GM19351 (cell line): ENCODE data around the gene PRKCA.
"Not testable (repeated sequence)": the region's sequence is repeated elsewhere in the genome, so short reads cannot be mapped to it uniquely, and the experiment has no call there.

ENCODE experiments used
- ATAC-seq: cut with Tn5 transposase; IDR thresholded peaks from one replicate; pipeline ENCODE4 v1.9.1; 2021; ENCODE audit warnings: mild to moderate bottlenecking, moderate library complexity; ENCODE audit not compliant: unreplicated experiment

Gene PRKCA

DNA sequence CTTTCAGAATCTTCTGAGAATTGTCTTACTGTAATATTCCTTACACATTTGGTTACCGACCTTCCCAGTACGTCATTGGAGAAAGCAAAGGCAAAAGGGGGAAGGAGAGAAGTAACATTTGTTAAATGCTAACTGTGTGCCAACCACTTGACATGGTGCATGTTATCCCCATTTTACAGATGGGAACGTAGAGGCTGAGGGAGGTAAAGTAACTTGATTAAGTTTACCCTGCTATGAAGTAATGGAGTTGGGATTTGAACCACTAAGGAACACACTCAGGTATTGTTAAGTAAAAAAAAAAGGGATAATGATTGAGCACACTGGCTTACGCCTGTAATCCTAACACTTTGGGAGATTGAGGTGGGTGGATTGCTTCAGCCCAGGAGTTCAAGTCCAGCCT lies 156.4 kb downstream of the PRKCA start:
- ATAC-seq, result no peak

DNA sequence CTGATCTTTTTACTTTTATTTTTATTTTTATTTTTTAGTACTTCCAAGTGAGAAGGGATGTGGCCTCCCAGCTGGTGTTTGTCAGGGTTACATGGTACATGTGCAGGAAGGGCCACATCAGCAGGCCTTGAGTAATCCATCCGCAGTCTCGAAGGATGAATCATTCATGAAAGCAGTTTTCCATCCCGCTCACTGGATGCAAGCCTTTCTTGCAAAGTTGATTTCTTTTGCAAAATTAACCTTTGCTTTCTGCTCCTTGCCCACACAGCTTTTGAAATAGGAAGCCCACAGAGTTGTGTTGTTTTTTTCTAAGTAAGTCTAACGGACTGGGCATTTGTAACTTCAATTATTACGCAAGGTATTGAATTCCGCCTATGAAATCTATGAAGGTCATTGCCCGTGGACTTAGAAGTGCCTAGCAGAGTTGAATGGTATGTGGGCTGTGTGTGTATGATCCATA lies 157.4 kb downstream of the PRKCA start:
- no peak for ATAC-seq

DNA sequence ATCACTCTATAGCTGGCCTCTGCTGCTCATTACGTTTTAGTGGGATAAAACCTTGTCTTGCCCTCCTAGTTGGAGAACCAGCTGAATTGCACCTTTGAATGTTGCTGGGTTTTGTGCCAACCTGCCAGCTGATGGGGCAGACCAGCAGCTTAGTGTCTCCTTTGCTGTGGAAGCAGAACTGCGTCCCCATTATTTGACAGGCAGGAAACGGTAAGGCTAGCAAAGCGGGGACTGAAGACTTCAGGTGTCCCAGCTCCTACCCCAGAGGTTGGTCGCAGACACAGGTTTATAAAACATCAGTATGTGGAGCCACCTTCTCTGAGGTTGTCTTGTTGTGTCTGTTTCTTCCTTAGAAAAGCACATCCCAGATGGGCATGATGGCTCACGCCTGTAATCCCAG lies 158.1 kb downstream of the PRKCA start:
- ATAC-seq, result no peak

DNA sequence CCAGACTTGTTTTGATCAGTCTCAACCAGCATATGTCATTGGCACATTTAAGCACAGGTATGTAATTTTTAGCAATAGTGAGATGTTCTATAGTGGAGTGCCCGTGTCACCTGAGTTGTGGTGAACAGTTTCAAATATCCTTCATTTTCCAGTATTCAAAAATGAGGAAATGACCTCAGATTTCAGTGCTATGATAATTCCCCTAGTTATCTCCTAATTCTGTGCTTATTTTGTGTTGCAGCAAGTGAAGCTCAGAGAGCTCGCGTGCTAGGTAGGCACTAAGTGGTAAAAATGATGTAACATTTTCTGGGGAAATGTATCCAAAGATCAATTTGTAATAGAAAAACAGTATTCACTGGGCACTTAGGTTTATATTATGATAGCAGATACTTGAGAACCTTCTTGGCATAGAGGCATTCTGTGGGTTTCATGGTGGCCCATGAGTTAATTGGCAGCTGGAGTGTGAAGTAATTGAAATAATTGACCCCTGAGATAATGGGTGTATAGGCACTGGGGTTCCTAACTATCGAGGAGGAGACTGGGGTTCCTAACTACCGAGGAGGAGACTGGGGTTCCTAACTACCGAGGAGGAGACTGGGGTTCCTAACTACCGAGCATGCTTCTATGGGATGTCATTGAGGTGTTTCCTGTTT lies 159.1 kb downstream of the PRKCA start:
- no peak for ATAC-seq

DNA sequence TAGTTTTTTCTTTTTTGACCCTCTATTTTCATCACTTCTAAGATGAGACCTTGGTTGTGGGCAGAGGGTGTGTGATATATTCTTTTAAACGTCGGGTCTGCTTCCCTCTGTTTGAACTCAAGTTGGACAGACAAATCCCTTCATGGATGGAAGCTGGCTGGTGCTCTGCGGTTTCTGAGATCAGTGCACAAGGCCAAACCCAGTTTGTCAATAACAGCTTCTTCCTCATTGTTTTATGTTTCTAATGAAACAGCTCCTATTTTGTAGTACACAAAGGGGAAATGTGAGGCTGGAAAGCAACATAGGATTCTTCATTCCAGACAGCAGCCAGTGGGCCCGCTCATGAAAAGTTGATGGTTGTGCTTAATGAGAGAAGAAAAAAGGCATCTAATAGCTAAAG lies 159.6 kb downstream of the PRKCA start:
- no peak for ATAC-seq

DNA sequence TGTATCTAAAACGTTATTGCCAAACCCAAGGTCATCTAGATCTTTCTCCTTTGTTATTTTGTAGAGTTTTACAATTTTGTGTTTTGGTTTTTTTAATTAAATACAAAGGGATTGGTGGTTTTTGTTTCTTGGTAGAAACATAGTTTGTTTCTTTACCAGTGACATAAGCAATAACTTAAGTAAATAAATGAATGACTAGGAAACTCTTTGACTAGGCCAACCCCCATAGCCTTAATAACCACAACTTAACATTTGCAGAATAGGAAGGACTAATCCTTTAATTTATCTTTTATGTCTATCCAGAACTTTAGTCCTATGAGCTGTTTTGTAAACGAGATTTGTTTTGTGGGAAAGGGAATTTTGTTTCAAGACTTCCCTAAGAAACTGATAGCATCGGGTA lies 162.5 kb downstream of the PRKCA start:
- no peak for ATAC-seq

DNA sequence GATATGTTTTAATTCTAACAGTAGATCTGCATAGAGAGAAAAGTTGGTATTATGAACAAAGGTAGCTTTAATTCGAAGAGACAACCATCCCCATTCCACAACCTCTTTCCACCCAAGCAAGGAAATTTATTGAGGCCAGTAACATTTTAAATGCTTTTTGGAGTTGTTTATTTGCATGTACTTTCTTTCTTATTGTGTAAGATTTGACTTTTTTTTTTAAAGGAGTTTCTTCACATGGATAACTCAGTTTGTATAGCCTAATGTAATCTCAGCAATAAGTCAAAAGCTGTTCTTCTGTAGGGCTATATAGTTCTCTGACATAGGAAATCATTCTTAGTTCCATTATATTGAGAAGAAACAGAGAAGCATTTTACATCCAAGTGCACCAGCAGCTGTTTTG lies 163.3 kb downstream of the PRKCA start:
- no peak for ATAC-seq

DNA sequence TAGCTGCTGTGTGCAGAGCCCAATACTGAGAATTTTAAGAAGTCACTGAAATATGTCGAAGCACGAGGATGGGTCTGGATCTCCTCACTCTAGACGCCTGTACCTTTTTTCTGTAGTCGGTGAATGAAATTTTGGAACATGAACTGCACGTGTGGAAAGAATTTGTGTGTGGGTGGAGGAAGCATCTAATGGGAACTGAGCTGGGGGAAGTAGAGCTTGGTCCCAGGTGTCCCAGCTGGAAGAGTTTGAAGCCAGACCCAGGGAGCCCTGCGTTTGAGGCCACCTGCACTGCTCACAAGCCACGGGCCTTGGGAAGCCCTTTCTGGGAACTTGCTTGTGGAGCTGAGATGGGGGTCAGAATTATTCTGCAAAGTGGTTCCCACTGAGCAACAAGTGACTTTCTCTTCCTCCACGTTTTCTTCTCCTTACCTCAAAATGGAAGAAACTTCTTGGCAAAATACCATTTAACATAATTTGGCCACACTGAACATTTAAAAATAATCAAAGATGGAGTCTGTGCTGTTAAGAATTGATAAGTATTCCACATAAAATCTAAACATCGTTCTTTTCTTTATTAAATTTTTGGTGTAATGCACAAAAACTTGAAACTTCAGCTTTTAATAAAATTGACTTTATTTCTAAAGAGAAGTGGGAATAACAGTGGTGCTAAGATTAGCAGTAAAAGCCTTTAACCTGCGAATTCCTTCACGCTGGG lies 163.8 kb downstream of the PRKCA start:
- ATAC-seq, result no peak

DNA sequence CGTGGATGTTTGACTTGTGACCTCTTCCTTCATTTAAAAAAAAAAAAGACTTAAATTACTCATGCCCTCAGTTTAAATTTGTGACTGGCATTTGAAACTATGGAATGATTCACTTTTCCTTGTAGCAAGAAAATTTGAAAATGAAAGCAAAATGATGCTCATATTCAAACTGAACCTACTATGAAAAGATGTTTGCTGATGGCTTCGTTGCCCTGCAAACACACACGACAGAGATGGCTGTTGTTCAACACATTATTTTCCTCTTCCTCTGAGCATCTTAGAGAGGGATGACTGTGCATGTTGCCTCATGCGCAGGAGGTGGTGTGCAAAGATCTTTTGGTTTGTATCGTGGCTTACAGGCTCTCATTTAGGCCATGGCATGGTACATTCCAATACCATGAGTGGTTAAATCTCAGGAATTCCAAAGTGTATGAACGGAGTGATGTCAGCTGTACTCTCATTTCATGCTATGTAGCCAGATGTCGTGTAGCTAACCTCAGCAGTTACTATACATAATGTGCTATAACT lies 164.5 kb downstream of the PRKCA start:
- no peak for ATAC-seq

DNA sequence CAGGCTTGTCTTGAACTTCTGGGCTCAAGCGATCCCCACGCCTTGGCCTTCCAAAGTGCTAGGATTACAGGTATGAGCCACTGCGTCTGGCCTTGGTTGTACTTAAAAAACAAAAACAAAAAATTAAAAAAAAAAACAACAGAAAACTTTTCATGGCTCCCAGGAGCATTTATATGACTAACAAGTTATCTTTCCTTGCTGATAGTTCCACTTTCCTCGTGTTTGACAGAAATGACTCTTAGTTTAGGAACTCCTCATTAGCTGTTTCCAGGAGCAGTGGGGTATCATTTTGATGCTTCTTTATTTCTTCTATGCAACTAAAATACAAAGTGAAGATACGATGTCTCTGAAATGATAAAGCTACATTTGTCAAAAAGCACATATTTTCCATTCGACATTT lies 165.4 kb downstream of the PRKCA start:
- ATAC-seq, result no peak

DNA sequence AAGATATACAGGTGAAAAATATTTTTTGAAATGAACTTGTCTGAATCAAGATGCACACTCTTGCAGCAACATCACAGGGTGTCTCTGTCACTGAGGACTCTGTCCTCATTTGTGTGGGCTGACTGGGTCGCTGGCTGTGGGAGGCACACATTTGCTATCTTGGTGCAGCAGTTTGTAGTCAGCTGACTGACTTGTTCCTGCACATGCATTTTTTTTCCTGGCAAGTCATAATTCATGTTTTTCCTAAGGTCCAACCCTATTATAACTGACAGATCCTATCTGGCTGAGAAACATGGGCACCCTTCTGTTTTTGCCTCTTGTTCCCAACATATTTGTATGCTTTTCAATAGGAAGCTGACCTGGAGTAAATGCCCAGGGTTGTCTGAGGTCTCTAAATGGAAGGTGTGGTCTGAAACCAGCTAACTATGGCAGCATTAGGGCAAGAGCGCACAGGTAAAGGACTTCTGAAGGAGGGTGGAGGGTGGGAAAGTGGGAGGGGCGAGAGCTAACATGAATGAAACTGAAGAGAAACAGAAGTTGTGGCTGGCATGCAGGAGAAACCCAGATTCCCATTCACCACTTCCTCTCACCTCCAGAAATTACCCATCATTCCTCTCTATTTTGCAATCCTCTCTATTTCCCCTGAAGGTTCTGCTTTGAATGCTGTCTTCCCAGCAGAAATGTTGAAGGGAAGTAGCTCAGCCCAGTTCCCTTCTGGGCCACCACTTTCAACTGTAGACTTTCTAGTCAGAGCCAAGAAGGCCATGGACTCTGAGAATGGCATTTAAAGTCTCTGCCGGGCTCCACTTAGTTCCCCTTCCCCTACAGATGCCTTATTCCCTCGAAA lies 166.1 kb downstream of the PRKCA start:
- ATAC-seq, result no peak

DNA sequence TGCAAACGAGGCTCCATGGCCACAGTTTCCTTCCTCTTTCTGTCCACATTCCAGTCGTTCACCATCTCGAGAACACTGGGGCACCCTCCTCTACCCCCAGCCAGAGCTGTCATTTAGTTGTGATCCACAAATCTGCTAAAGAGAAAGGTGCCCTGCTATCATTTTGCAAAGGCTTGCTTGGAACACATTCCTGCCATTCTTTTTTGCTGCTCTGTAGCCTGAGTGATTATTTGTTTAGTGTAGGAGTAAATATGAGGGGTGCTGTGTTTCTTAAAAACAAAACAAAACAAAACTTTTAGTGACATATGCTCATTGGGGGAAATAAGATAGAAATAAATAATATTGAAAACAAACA lies 166.7 kb downstream of the PRKCA start:
- ATAC-seq, result no peak

DNA sequence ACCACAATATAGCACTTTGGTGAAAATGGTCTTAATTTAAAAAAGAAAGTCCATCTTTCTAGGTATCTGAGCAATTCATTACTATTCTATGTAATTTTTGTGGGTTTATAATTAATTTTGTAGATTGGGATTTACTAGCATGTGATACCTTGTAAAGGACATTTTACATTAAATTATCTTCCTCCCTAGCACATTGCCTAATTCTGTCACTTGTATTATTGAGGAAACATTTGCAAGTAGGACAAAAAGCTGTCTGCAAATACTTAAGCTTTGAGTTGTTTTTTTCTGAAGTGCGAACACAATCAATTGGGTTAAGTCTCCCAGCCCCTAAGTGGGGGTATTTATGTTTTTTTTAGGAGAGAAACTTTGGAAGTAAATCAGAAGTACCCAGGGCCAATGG lies 167.0 kb downstream of the PRKCA start:
- ATAC-seq, result no peak

DNA sequence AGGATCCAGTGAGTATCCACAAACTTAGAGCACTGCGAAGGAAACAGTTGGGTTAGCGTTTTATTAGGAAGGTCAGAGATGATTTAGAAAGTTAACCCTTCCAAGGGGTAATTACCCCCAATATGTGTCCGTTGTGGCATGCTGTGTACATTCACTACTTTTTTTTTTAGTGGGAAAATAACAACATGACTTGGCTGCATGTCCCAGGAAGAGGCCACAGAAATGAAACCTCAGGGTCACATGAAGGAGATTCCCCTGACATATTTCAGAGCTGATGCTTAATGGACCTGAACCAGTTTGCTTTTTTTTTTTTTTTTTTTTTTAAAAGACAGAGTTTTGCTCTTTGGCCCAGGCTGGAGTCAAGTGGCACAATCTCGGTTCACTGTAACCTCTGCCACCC lies 167.5 kb downstream of the PRKCA start:
- ATAC-seq, result no peak

DNA sequence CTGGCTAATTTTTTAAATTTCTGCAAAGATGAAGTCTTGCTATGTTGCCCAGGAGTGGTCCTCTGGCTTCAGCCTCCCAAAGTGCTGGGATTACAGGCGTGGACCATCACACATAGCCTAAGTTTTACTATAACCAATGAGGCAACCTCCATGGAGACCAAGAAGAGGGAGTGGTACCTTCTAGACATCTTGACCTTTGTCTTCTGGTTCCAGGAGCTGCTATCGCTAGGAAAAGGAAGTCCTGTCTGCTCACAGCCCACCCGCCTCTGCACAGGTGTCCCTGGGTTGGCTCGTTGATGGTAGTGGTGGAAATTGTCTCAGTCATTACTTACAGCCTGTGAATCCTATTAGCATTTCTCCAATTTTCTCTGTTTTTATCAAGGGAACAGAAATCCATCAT lies 169.7 kb downstream of the PRKCA start:
- no peak for ATAC-seq

DNA sequence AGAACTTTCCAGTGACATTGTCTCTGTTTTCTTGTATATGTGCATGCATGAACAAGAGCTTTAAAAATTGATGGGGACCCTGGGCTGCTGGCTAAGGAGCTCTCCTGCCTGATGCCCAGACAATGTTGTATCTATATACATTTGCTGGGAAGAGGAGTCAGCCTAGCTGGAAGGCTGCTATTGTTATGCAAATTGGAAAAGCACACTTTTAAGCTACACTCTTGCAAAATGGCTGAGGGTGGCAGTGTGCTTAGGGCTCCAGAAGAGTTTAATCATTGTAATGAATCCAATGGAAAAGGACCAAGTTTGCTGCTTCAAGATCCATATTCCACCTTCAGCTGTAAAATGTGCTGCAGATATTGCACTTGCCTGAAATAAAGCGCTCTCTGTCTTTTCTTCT lies 171.8 kb downstream of the PRKCA start:
- no peak for ATAC-seq

DNA sequence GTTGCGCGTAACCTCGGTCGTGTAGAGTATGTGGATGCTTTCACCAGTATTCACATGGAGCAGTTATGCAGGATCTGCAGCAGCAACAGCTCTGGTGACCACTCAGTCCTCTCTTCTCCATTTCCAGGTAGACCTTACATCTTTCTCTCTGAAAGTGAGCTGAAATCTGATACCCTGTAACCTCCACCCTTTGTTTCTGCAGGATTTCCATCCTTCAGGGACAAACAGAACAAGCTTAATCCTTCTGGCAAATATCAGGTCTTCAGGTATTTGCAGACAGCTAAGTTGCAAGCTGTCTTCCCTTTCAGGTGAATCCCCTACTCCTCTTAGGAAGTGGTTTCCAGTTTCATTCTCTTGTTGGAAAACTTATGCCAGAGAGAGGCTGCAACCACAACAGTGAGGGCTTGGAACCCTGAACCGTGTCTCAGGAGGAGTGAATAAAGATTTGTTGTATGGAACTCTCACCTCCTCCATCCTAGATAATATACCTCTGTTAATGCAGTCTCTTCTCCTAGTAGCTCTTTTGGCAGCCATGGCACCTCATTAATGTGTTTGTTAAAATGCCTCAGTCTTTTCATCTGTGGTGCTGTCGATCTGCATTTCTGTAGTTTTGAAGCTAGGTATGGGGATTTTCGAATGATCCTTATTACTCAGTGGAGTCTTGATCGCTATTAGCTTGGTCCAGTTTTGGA lies 172.5 kb downstream of the PRKCA start:
- ATAC-seq, result no peak

DNA sequence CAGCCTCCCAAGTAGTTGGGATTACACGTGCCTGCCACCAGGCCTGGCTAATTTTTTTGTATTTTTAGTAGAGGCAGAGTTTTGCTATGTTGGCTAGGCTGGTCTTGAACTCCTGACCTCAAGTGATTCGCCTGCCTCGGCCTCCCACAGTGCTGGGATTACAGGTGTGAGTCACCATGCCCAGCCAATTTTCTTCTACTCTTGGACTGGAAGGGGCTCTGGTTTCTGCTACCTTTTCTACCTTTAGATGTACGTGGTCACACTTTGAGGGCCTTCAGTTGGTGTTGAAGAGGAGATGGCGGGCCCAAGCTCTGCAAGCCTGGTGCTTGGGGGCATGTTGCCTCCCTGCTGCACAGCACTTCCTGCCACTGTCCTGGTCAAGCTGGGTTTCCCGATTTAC lies 173.6 kb downstream of the PRKCA start:
- no peak for ATAC-seq

DNA sequence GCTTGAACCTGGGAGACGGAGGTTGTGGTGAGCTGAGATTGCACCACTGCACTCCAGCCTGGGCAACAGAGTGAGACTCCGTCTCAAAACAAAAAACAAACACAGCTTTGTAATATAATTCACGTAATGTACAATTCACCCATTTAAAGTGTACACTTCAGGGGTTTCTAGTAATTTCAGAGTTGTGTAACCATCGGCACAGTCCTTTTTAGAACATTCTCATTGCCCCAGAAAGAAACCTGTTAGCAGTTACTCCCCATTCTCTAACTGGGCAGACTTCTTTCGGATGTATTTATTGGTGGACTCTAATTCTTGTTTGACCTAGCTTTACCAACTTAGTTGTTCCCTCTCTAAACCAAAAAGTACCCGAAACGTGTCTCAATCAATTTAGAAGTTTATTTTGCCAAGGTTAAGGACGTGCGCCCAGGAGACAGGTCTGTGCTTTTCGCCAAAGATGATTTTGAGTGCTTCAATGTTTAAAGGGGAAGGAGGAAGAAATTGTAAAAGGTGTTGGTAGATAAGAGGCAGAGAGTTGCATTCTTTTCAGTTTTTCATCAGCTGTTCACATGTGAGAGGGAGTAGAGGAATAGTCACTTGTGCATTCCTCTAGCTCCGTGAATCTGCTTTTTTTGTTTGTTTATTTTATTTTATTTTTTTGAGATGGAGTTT lies 175.3 kb downstream of the PRKCA start:
- ATAC-seq, result no peak

DNA sequence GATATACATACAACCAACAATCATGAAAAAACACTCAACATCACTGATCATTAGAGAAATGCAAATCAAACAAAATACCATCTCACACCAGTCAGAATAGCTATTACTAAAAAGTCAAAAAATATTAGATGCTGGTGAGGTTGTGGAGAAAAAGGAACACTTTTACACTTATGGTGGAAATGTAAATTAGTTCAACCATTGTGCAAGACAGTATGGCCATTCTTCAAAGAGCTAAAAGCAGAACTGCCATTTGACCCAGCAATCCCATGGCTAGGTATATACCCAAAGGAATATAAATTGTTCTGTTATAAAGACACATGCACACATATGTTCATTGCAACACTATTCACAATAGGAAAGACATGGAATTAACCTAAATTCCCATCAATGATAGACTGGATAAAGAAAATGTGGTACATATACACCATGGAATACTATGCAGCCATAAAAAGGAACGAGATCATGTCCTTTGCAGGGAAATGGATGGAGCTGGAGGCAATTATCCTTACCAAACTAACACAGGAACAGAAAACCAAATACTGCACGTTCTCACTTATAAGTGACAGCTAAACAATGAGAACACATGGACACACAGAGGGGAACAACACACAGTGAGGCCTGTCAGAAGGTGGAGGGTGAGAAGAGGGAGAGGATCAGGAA lies 176.9 kb downstream of the PRKCA start:
- not testable (repeated sequence) for ATAC-seq
